GM12878 (cell line): ENCODE measurements around the gene MFSD1. TPM values are rescaled to one million over a fixed set of nuclear protein-coding genes. Genes with fewer than 3 reads are reported as not detected.

Source experiments
- ATAC-seq: fragments of 200-7000 bp; cut with Tn5 transposase; 3 replicates; pipeline ENCODE4 v1.9.1; 2020; ENCODE audit warnings: mild to moderate bottlenecking, moderate library complexity
- BruUV-seq: library from RNA; stranded (reverse); fragments of 400-500 nt; replicated peaks from 2 replicates; lab custom pipeline; 2021; lab: Mats Ljungman, UMichigan
- CTCF ChIA-PET: fragments of 300-600 bp; sonication (Branson Sonifier 250); formaldehyde crosslinking; extraction: SDS; loops from one replicate; lab custom pipeline; 2021; ENCODE audit warnings: inconsistent platforms; lab: Yijun Ruan, JAX
- POLR2A ChIA-PET: fragments of 350-600 bp; formaldehyde crosslinking; extraction: SDS; loops from one replicate; lab custom pipeline; 2021; ENCODE audit warnings: inconsistent platforms; lab: Charles Lee
- RAD21 ChIA-PET: fragments of 300-600 bp; sonication (Branson Sonifier 250); formaldehyde crosslinking; loops from one replicate; lab custom pipeline; 2023; ENCODE audit warnings: antibody characterized with exemption; ENCODE audit not compliant: unreplicated experiment; lab: Charles Lee
- SMC1A ChIA-PET: fragments of 300-600 bp; sonication (Branson Sonifier 250); formaldehyde crosslinking; loops from one replicate; lab custom pipeline; 2023; ENCODE audit not compliant: unreplicated experiment, uncharacterized antibody; lab: Charles Lee
- DNase-seq: peaks from one replicate; pipeline ENCODE4 v3.0.0-alpha.2; 2011; ENCODE audit warnings: low read depth, low spot score
- FAIRE-seq: peaks from 3 replicates; lab custom pipeline; 2011; peaks lifted over from hg19 to GRCh38; lab: Jason Lieb, UNC
- H2AFZ ChIP-seq: 2 replicates; pipeline ENCODE4 v1.6.0; 2011; ENCODE audit warnings: low read depth, low read length, control low read depth; ENCODE audit not compliant: control insufficient read depth
- H3K27ac ChIP-seq: 2 replicates; pipeline ENCODE4 v1.5.1; 2011; ENCODE audit warnings: control low read depth; ENCODE audit not compliant: control insufficient read depth, insufficient read depth
- H3K27me3 ChIP-seq, 2 experiments: replicated peaks in 1 of 2; 2 replicates each; pipeline versions ENCODE4 v1.6.0 to v1.6.1; 2011; ENCODE audit warnings: low read length in 1 of 2; ENCODE audit not compliant: control insufficient read depth in 2 of 2, insufficient read depth in 2 of 2
- H3K36me3 ChIP-seq, 2 experiments: 2 replicates each; pipeline ENCODE4 v1.5.1; 2011; ENCODE audit warnings: low read length in 1 of 2; ENCODE audit not compliant: control insufficient read depth in 2 of 2, insufficient read depth in 2 of 2
- H3K4me1 ChIP-seq: 2 replicates; pipeline ENCODE4 v1.6.1; 2011; ENCODE audit warnings: mild to moderate bottlenecking, low read length, moderate library complexity, mixed read lengths; ENCODE audit not compliant: control insufficient read depth, insufficient read depth
- H3K4me2 ChIP-seq: 2 replicates; pipeline ENCODE4 v1.6.0; 2011; ENCODE audit warnings: control low read depth; ENCODE audit not compliant: control insufficient read depth, insufficient read depth
- H3K4me3 ChIP-seq: fragments of 200-600 bp; sonication (generic); 2 replicates; pipeline ENCODE4 v1.5.1; 2016
- H3K79me2 ChIP-seq: 2 replicates; pipeline ENCODE4 v1.6.0; 2011; ENCODE audit warnings: low read length; ENCODE audit not compliant: control insufficient read depth, insufficient read depth
- H3K9ac ChIP-seq: 2 replicates; pipeline ENCODE4 v1.8.0; 2011; ENCODE audit warnings: low read length, control low read depth, mixed read lengths; ENCODE audit not compliant: control insufficient read depth, insufficient read depth
- H3K9me3 ChIP-seq: replicated peaks from 3 replicates; pipeline ENCODE4 v1.5.1; 2011; ENCODE audit warnings: mild to moderate bottlenecking, low read length; ENCODE audit not compliant: control insufficient read depth, insufficient read depth
- H4K20me1 ChIP-seq: 2 replicates; pipeline ENCODE4 v1.6.0; 2011; ENCODE audit not compliant: control insufficient read depth, insufficient read depth
- GATAD2B ChIP-seq: fragments of 450-650 bp; conservative IDR thresholded peaks from 2 replicates; pipeline ENCODE4 v1.6.1; 2017; ENCODE audit warnings: low read depth, mild to moderate bottlenecking, moderate library complexity
- RAD21 ChIP-seq: IDR thresholded peaks from 2 replicates; pipeline ENCODE4 v1.6.1; 2011; ENCODE audit warnings: mild to moderate bottlenecking, low read depth, low read length, moderate library complexity; ENCODE audit not compliant: insufficient read depth
- ZNF24 ChIP-seq: fragments of 450-650 bp; IDR thresholded peaks from 2 replicates; pipeline ENCODE4 v1.6.1; 2017; ENCODE audit warnings: antibody characterized with exemption, mild to moderate bottlenecking
- WGBS: methylation state at CpG from one replicate; pipeline ENCODE4 v1.1.6; 2016; ENCODE audit warnings: low lambda C conversion rate; ENCODE audit not compliant: insufficient replicate concordance, insufficient coverage; ENCODE audit errors: missing lambda C conversion rate; 5-methylcytosine and 5-hydroxymethylcytosine counted together
- in situ Hi-C: fragments of 300-500 bp; cut with MboI; formaldehyde crosslinking; loops from 9 replicates; pipeline ENCODE4 v1.14.3; 2018; ENCODE audit warnings: mixed read lengths
- intact Hi-C: fragments of 100-400 bp; cut with micrococcal nuclease; formaldehyde crosslinking; loops from one replicate; pipeline ENCODE4 v1.14.2; 2022; ENCODE audit not compliant: unreplicated experiment
- polyA plus RNA-seq, 11 experiments: library from polyadenylated mRNA; depleted of rRNA in 4 of 11; unstranded in 6 of 11; stranded (reverse) in 5 of 11; fragments of >200 nt; fragmentation: Nextera tagmentation in 4 of 11; fragmentation: Illumina TruSeq in 1 of 11; extraction: Ambion mirVana in 4 of 11; extraction: Trizol in 1 of 11; gene quantifications; 1 replicate in 1 of 11; 2 replicates in 10 of 11; pipeline versions ENCODE4 v1.2.1 to v1.2.3, GENCODE V29; 2011 to 2016; ENCODE audit warnings: inconsistent platforms in 2 of 11, missing spikeins in 2 of 11, low read depth in 1 of 11
- total RNA-seq, 4 experiments: library from RNA; depleted of rRNA in 3 of 4; stranded (reverse); fragments of >200 nt in 3 of 4; fragmentation: Illumina TruSeq in 1 of 4; extraction: Trizol in 1 of 4; gene quantifications; 2 replicates each; pipeline versions ENCODE4 v1.2.1 to v1.2.3, GENCODE V29; 2013 to 2021
- TF ChIP-seq, protein P1 (sequence below), 3 experiments: IDR thresholded peaks in 2 of 3; conservative IDR thresholded peaks in 1 of 3; 2 replicates each; pipeline ENCODE4 v1.5.1; 2011; ENCODE audit warnings: low read depth in 3 of 3, low read length in 3 of 3, mild to moderate bottlenecking in 3 of 3, control low read depth in 2 of 3, moderate library complexity in 2 of 3, inconsistent platforms in 1 of 3, mixed read lengths in 1 of 3; ENCODE audit not compliant: control insufficient read depth in 2 of 3, insufficient read depth in 1 of 3; ENCODE audit errors: extremely low read depth in 1 of 3

MFSD1 gene
- total and polyA plus RNA-seq, 10 of the 15 experiments (the other 5 are each of a cell fraction or from before 2014, with no cell fraction given): 7.3 to 41.7 (median 28.6) TPM

DNA sequence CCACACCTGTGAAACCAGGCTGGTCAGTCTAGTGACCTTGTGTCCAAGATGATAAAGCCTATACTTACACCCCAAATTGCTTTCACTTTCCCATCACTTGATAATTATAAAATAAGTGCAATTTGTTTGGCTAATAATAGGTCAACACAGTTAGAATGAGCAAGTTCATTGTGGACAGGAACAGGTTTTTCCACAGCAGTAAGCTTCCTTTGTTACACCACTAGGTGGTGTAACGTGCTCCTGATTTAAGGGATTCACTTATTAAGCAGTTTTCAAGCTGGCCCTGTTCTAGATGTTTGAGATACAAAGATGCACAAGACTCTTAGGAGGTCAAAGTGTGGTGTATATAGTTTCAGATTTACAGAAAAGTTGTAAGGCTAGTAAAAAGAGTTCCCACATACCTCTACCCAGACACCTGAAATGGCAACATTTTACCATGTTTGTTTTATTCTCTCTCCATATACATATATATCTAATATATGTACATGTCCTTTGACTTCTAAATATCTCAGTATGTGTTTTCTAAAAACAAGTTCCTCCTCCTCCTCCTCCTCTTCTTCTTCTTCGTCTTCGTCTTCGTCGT is 6.8 kb upstream of the MFSD1 start:
- H3K79me2 ChIP-seq: no peaks in the 10 kb centered on the region
- FAIRE-seq: peak; percentile 86
- WGBS: 63% methylated on average over 5 of the region's 5 CpGs
- BruUV-seq: no TSS peak
- ATAC-seq: peak; percentile 87
- no peak overlapping the region for H3K4me3 ChIP-seq
- TF ChIP-seq, protein P1, sequence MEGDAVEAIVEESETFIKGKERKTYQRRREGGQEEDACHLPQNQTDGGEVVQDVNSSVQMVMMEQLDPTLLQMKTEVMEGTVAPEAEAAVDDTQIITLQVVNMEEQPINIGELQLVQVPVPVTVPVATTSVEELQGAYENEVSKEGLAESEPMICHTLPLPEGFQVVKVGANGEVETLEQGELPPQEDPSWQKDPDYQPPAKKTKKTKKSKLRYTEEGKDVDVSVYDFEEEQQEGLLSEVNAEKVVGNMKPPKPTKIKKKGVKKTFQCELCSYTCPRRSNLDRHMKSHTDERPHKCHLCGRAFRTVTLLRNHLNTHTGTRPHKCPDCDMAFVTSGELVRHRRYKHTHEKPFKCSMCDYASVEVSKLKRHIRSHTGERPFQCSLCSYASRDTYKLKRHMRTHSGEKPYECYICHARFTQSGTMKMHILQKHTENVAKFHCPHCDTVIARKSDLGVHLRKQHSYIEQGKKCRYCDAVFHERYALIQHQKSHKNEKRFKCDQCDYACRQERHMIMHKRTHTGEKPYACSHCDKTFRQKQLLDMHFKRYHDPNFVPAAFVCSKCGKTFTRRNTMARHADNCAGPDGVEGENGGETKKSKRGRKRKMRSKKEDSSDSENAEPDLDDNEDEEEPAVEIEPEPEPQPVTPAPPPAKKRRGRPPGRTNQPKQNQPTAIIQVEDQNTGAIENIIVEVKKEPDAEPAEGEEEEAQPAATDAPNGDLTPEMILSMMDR (IDR thresholded peaks at IDR 0.05 in 2 of 3, conservative IDR thresholded peaks at IDR 0.05 in 1 of 3; ENCODE audit: control insufficient read depth in 2 of 3, extremely low read depth in 1 of 3, insufficient read depth in 1 of 3, low read depth in 3 of 3, low read length in 3 of 3): peak; percentile 43 to 73 (median 56); a peak in 5 of 6 replicates
- TF ChIP-seq GATAD2B (no peak), ZNF24 (no peak), RAD21 (0 out of 2 replicates have a peak, but pooled peaks have one; percentile 24)
- H2AFZ ChIP-seq: no peak overlapping the region
- no peak overlapping the region for H3K27ac ChIP-seq
- no peak for DNase-seq
- H3K9ac ChIP-seq: no peak overlapping the region
- POLR2A ChIA-PET: no interaction called here
- H3K36me3 ChIP-seq: no peaks in the 10 kb centered on the region
- H3K4me1 ChIP-seq: no peaks in the 10 kb centered on the region
- SMC1A ChIA-PET: interaction anchor here (0.6 to 2.0 kb wide), 5 partner anchors 9 to 465 kb away, joined by 3 to 7 read pairs (median 3); no protein-coding TSS in a partner anchor
- no peaks in the 10 kb centered on the region for H4K20me1 ChIP-seq
- CTCF ChIA-PET: interaction anchor here (0.6 to 5.5 kb wide), 11 partner anchors 7 to 465 kb away, joined by 3 to 36 read pairs (median 4); no protein-coding TSS in a partner anchor
- in situ Hi-C loops: loop anchor here (5.0 to 25.0 kb wide), 3 partner anchors 73 to 1183 kb away; no protein-coding TSS in a partner anchor
- H3K27me3 ChIP-seq: no peaks in the 10 kb centered on the region; a peak in 1 of 4 replicates
- H3K9me3 ChIP-seq: peaks cover 5% of the 10 kb centered on the region; the same call in 2 of the 3 replicates
- RAD21 ChIA-PET: interaction anchor here (1.0 to 2.0 kb wide), 2 partner anchors 16 to 465 kb away, joined by 3 to 5 read pairs; no protein-coding TSS in a partner anchor
- no peak overlapping the region for H3K4me2 ChIP-seq
- intact Hi-C loops: loop anchor here (5.0 to 10.0 kb wide), 2 partner anchors 123 to 1180 kb away; partner anchors contain the start of gene LXN
